Stimulated activated CD4-positive, alpha-beta T cell treated with anti-CD3 and anti-CD28 coated beads, Interleukin-15, amount 100 ng/mL, for 24 hours (primary cell): ENCODE measurements around the gene PTPN14.

ENCODE experiments used
- DNase-seq: peaks from one replicate; pipeline ENCODE4 v3.0.0-alpha.2; 2020

Gene PTPN14

DNA sequence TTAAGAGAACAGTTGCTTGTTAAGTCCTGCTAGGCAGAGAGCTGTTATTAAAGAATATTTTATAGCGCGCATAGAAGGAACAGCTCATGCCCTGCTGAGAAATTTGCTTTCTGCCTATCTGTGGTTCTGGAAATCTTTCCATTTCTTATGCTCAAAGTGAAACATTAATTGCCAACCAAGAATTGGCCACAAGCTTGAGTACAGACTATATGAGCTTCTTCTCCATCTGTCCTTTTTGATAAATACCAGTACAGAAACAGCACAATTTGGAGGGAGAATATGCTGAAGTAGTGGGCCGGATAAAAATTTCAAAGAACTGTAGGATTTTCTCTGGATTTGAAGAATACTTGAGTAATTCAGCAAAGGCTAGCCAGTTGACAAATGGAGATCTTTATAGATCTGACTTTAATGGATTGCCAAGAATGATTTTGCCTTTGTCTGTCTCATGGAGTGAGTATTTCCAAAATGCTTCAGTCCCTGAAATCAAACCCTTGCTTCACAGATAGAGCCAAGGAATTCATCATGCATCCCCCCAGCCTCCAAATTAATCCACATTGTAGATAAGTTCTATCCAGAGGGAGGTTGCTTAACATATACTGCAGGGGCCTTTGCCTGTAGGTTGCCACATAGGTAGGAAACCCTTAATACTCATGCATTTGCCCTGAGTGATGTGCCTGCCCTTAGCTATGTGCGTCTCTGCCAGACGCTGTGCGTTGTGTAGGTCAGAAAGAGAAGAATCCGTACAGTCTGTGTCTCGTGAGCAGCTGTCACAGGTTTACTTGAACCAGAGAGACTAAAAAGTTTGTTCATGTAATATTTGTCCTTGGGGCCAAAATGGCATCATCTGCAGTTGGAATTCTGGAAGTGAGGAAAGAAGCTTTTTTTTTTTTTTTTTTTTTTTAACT lies 226.3 kb downstream of the PTPN14 start:
- no peak for DNase-seq

DNA sequence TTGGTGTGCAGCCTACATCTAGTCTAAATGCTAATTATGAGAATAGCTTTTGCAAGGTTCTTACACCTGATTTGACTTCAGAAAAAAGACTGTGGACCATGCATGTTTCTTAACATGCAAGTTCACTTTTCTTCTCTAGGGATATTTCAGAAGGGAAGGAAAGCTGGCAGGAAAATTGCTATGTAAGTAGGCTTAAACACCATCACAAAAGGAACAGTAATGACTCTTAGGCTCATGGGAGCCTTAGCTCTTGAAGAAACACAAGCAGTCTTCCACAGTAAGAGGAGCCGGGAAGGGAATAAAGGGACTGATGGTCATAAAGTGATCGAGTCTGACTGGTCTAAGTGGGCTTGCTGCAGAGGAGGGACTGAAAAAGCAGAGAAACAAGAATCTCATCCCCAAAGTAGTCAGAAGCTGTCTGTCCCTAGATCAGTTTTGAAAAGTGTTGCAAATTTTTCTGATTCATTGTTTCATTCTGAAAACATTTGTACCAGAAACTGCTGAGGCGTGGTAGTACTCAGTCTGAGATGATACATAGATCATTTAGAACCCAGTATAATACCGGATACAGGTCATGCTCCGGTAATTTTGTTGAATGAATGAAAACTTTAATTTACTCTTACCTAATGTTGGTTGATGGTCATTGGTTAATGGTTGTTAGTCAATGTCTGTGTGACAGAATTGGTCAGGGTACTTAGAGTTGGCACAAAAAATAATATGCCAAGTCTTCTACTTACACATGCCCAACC lies 229.5 kb downstream of the PTPN14 start:
- no peak for DNase-seq

DNA sequence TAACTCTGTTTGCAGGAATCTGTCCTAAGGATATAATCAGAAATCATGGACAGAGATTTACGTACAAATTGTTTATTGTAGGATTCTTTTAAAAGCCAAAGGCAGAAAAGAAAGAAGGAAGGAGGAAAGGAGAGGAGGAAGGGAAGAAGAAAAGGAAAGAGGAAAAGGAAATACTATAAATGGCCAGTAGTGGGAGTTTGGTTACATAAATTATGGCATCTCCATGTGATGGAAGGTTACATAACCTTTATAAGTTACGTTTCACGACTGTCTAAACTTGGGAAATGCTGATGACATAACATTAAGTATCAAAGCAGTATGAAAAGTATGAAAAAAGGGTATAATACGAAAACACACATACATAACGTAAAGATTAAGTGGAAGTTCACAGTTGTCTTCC lies 231.5 kb downstream of the PTPN14 start:
- no peak for DNase-seq

DNA sequence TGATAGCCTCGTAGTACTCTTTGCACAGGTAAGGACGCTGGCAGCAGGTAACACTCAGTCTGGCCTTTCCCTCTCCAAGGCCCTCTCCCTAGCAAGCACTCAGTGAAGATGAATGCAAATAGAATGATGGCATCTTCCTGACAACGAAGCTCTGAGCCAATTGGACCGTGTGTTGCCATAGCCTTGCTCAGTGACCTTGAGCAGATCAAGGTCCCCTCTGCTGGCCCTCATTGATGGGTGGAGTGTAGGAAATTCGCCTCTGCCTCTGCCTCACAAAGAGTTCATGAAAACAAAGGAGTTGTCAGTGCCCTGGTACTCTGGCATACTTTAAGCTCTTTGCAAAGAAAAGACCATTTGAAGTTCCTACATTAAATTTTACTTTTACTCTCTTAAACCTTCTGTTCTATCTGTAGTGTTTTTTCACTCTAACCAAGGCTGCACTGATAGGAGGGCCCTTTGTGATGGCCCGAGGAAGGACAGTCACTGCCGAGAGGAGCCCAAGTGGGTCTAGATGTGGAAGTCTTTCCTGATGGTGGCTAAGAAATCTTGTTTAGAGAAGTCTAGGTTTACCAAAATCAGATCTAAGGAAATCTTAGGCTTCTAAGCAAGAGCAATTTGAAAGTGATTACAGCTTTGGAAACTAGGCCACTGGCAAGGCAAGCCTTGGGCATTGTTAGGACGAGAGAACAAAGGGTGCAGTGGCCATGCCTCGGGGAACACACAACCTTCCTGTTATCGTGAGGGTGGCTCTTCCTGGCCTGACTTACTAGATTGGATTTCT lies 232.3 kb downstream of the PTPN14 start:
- no peak for DNase-seq

DNA sequence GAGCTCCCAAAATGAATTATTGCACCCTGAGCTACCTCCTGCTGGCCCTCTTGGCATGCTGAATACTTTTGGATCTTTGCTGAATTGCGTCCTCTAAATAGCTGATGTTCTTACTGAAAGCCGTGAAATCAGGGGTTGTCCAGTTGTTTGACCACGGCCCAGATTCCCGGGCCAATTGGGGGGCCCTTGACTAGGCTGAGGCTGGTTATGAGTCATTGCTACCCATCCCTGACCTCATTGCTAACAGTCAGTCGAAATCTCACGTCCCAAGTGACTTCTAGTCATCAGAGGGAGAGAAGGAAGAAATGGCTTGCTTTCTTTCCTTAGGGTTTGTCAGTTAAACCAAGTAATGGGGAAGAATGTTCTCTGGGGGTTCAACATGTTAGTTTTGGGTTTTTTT lies 233.0 kb downstream of the PTPN14 start:
- DNase-seq, result no peak

DNA sequence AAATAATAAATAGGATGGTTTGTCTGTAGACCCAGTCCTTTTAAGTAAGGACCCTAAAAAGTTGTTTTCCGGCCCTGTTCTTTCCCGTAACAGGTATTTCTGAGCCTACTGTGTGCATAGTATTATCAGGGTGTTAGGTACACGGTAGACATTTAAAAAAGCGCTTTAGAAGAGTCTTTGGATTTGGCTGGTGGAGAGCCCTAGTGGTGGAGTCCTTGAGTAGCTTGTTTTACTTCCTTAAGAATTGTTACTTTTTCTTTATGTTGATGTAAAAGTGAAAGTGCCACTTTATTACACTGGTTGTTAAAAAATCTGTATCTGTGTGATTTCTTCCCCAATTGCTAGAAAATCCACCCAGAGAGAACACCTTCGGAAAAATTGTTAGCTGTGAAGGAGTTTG lies 233.7 kb downstream of the PTPN14 start:
- no peak for DNase-seq

DNA sequence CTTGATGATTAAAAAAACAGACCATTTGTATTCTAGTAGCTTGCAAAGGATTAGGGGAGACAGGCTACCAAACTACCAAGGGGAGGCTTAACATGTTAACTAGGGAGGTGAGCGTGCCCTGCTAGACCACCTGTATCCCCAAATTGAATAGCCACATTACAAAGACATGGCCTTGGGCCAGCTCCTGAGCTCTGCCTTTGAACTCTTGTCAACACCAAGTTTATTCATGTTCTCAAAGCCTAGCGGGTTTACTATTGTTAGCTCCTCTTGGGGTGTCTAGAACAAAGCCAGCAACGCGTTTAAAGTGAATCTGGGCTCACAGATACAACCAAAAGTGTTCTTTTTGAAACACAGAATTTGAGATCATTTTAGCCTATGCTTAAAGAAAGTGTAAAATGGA lies 234.1 kb downstream of the PTPN14 start:
- no peak for DNase-seq

DNA sequence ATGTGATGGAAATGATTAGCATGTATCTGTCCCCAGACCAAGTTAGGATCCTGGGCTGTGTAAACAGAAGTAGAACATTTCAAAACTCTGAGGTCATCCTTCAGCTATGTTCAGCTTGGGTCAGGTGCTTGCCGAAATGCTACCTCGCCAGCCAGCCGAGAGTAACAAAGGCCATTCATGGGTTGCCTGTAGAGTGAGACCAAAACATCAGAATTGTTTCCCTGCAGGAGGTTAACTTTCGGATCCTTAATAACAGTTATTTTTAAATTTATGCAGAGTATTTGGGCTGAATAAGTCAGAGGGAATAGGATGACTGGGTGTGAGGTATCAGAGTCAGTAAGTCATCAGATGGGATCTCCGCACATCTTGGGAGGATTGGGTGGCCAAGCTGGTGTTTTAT lies 234.8 kb downstream of the PTPN14 start:
- DNase-seq, result no peak

DNA sequence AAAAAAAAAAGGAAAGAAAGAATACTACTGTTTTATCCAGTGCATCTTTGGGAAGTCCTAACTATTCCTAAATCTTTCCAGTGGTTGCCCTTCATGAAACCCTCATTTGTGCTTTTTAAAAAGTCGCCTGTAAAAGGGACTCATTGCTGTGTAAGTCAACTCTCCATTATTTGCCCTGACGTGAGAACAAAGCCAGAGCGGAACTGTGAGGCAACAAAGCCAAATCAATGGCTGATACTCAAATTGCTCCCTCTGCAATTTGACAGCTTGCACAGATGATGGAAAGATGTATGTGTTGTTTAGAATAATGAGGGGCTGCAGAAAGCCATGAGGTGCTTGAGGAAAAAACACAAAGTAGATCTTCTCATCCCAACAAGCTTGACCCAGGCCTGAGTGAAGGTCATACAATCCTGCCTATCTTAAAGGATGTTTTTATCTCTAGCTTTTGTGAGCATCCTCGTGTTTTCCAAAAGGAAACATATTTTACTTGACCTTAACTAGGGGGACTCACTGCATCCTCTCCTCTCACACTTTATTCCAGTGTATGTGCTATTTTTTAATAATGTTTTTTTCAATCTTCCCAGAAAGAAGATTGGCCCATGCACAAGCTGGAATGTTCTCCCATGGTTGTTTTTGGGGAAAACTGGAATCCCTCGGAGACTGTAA lies 237.1 kb downstream of the PTPN14 start:
- no peak for DNase-seq

DNA sequence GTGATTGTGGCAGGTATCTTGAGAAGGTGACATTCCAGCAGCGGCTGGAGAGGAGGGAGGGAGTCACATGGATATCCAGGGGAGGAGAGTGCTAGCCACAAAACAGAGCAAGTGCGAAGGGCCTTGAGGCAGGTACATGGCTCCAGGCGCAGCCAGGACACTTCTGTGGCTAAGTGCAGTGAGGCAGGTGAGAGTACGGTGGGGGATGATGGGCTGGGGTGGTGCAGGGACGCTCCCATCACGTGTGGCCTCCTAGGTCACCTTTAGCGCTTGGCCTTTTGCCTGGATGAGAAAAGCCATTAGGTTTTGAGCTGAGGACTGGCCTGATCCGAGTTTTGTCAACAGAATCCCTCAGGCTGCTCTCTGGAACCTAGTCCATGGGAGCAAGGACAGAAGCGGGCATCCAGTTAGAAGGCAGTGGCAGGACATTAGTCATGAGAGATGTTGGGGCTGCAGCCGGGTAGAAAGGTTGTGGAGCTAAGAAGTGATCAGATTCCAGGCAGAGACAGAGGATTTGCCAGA lies 238.8 kb downstream of the PTPN14 start:
- DNase-seq, result no peak

DNA sequence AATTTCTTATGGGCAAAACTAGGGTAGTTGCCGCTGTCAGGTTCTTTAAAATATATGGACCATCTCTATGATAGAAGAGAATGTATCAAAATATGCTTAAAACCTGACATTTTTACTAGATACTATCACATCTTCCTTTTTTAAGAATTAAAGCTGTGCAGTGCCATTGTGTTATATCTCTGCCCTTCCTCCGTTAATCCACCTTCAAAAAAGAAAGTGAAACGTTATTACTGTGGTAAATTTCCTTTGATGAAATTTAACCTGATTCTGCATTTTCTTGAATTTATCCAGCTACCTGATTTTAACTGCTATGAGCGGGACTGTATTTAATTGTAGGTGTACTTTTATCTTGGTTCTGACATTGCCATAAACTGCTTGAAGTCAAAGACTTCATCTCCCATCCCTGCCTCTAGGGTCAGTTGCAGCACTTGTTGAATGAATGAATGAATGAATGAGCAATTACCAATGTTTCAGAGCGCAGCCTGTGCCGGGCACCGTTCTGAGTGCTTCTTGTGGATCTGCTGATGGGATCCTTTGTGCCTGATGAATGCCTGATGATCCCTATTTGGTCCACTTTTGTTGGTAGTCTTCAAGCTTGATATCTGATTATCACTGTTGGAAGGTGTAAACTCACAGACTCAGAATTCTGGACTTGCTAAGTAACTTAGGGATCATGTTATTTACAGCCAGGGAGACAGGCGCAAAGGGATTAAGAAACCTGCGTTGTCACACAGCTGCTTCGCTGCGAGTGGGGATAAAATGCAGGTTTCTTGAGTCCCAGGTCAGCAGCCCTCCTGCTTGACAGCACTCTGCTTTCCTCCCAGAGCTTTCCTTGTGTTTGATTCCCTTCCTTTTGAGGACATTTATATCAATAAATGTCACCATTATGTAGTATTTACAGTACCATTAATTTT lies 240.4 kb downstream of the PTPN14 start:
- DNase-seq, result no peak

DNA sequence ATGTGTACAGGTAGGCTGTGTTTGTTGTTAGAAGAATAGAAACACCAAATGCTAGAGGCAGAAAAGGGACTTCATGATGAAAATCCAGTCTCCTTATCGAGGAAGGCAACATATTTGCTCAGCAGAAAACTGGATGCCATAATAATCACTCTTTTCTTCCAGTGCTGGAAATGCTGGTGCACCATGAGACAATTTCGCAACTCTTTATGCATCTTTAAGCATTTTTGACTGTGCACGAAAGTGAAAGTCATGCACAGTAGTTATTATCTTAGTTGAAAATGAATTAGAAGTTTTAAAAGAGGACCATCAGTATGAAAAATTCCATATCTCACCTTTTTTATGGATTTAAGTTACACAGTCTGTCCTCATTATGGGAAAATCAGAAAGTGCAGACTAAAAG lies 241.4 kb downstream of the PTPN14 start:
- no peak for DNase-seq

DNA sequence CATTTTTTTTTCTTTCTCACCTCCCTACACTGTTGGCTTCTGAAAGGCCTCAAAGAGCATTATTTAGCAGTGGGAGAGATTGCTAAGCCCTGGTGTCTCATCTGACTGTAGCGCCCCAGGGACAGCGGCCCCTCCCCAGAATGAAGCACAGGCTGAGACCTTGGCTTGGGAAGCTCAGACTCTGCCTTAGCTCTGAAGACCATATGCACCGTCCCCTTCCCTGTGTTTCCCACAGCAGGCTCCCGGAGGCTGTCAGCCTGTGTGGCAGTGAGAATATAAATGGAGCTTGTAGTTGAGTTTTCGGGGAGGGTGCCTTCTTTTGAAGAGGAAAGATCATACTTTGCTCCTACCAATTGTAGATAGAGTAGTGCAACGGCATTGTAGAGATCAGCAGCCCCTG lies 245.1 kb downstream of the PTPN14 start:
- DNase-seq, result no peak

DNA sequence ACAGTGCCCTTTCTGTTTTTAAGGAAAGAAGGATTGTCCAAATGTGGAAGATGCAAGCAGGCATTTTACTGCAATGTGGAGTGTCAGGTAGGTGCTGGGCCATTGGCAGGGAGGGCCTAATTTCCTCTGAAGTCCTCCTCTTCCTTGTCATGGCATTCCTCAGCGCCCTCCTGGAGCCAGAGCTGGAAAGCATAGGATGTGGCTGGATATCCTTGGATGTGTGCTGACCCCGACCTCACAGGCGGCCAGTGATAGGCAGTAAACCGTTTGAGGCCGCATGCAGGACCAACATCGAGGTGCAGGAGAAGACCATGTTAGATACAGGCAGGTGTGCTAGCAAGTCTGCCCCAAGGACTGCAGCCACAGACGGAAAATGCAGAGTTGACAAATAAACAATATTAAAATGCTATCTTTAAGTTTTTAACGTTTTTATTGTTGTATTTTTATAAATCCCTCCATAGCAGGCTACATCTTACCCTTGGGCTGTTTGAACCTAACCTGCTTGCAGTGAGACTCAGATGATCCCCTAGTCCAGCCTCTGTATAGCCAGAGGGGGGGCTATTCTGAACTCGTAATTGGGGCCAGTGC lies 246.1 kb downstream of the PTPN14 start:
- DNase-seq, result no peak

DNA sequence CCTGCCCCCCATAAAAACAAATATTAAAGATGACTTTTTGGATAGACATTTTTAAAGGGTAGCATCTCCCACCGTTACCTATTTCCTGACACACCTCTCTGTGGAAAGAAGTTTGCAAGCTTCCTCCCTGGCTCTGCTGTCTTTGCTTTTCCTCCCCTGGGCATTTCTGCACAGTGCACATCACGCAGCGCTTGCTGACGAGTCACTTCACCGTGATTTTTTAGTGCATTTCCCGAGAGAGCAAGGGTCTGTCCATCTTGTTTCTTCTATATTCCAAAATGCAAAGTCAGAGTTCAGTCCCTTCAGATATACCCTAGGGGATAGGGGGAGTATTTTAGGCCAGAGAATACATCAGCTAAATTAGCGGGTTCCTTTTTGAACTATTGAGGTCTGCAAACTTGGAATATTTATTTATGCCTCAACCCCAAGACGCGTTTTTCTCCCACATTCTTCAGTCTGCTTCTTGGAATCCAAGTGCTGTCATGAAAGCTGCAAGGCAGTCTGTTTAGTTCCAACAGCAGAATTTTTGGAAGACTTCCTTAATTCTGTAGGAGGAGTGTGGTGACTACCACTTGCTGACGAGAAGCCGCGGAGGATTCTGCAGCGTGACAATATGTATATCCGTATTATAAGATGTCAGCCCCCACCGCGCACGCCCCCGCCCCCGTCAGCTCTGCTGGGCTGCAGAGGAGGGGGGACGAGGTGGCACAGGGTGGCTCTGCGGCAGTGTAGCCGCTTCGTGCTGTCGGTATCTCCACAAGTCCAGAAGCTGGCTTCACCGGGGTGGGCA lies 248.1 kb downstream of the PTPN14 start:
- no peak for DNase-seq

DNA sequence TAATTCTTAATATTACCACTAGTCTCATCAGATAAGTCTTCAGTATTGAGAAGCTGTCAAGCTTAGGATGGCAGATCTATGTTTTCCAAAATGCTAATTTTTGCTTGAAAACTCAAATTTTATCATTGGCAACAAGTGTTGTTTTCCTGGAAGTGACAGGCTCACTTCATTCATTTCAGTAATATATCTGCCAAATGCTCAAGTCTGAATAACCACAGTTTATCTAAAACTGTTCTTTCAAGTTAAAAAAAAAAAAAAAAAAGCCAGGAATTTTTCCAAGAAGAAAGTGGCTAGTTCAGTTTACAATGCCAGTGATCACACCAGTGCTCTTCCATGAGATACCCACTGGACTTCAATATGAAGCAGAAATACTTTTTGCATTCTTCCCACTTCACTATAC lies 249.9 kb downstream of the PTPN14 start:
- DNase-seq, result no peak

DNA sequence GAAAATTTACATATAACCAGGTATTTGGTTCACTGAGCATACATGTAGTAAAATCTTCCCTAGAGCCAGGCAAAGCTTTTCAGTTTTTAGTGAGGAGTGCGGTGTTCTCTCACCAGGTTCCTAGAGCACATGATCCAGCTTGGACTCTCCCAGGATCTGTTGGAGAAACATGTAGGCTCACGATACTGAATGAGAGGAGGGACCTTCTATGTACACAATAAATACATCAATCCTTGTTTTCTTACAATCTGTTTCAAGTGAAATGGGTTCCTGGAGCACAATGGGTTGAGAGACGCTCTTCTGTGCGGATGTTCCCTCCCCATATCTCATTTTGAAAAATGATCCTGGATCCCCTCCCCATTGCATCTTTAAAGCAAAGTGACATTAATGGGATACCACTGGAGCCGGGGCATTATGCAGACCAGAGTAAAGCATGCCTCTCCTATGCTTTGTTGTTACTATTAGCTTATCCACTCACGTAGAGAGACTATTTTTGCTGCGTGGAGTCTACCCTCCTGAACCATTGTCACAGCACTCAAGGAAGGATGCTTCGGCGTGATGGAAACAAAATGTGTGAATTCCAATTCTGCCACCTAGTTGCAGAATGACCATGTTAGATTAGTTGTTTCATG lies 251.1 kb downstream of the PTPN14 start:
- no peak for DNase-seq
